Measurements from ENCODE around the gene DEPDC4.

Gene DEPDC4

DNA sequence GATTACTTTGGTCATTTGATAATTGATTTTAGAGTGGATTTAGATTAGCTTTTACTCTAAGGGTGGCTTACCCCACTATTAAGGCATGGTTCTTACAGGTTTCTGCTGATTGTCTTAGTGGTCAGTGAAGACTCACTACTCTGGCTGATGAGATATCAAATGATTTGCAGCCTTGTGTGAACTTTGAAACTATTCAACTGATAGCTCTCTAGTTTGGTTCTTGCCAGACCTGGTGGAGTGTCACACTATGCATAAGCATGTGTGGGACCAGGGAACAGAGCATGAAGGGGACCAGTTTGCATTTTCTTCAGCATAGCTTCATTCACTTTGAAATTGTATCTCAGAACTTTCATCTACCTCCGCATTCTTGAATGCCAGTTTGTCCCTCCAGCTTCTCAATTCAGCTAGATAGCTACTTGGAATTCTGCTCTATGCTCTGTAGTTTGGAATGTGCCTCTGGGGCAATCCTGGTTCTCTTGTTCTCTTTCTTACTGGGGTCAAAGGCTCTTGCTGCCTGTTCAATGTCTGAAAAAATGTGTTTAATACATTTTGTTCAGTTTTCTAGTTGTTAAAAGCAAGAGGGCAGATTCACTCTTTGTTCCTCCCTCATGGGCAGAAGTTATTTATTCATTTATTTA is 12.8 kb upstream of the DEPDC4 start:
- no peak overlapping the region for H3K4me3 ChIP-seq (ENCODE audit: low read depth, low read length, poor library complexity, severe bottlenecking)
- H3K9me2 ChIP-seq (ENCODE audit: low read depth, low read length): no peaks in the 10 kb centered on the region
- H3K27me3 ChIP-seq (ENCODE audit: insufficient read depth, low read length): no peaks in the 10 kb centered on the region
- no peak overlapping the region for H3K27ac ChIP-seq (ENCODE audit: low read depth, low read length, poor library complexity, severe bottlenecking)
- H3K79me2 ChIP-seq (ENCODE audit: insufficient read depth, low read length): peaks cover 26% of the 10 kb centered on the region
- no peak overlapping the region for H2AFZ ChIP-seq (ENCODE audit: low read length)
- H3K4me1 ChIP-seq (ENCODE audit: insufficient read depth, low read length, severe bottlenecking): no peaks in the 10 kb centered on the region
- TF ChIP-seq, protein P1, sequence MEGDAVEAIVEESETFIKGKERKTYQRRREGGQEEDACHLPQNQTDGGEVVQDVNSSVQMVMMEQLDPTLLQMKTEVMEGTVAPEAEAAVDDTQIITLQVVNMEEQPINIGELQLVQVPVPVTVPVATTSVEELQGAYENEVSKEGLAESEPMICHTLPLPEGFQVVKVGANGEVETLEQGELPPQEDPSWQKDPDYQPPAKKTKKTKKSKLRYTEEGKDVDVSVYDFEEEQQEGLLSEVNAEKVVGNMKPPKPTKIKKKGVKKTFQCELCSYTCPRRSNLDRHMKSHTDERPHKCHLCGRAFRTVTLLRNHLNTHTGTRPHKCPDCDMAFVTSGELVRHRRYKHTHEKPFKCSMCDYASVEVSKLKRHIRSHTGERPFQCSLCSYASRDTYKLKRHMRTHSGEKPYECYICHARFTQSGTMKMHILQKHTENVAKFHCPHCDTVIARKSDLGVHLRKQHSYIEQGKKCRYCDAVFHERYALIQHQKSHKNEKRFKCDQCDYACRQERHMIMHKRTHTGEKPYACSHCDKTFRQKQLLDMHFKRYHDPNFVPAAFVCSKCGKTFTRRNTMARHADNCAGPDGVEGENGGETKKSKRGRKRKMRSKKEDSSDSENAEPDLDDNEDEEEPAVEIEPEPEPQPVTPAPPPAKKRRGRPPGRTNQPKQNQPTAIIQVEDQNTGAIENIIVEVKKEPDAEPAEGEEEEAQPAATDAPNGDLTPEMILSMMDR (IDR thresholded peaks at IDR 0.05; ENCODE audit: low read length): no peak
- no peak for TF ChIP-seq EZH2 (IDR thresholded peaks at IDR 0.05; ENCODE audit: borderline replicate concordance, low read length)
- H3K9me3 ChIP-seq (ENCODE audit: low read length): peaks cover 7% of the 10 kb centered on the region
- H4K20me1 ChIP-seq (ENCODE audit: insufficient read depth, low read length): no peaks in the 10 kb centered on the region
- H3K36me3 ChIP-seq (ENCODE audit: insufficient read depth, low read length): peaks cover 4% of the 10 kb centered on the region
- H3K9ac ChIP-seq (ENCODE audit: low read length): no peak overlapping the region
- H3K4me2 ChIP-seq (ENCODE audit: low read length): no peak overlapping the region
- H3F3A ChIP-seq (ENCODE audit: insufficient read depth, low read length): no peaks in the 10 kb centered on the region; the same call in 1 of the 2 replicates

DNA sequence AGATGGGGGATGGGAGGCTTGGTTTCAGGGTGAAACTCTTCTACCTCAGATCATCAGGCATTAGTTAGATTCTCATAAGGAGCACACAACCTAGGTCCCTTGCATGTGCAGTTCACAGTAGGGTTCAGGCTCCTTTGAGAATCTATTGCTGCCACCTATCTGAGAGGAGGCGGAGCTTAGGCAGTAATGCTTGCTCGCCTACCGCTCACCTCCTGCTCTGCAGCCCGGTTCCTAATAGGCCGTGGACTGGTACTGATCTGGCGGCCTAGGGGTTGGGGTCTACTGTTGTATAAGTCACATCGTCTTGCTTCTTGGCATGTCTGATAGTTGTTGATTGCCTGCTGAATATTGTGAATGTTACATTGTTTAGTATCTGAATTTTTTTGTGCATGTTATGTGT is 12.3 kb upstream of the DEPDC4 start:
- Histone ChIP-seq H3K79me2 (ENCODE audit: insufficient read depth, low read length) (peaks cover 27% of the 10 kb centered on the region), H3K27me3 (ENCODE audit: insufficient read depth, low read length) (no peaks in the 10 kb centered on the region), H3K9me2 (ENCODE audit: low read depth, low read length) (no peaks in the 10 kb centered on the region), H4K20me1 (ENCODE audit: insufficient read depth, low read length) (no peaks in the 10 kb centered on the region), H3K4me1 (ENCODE audit: insufficient read depth, low read length, severe bottlenecking) (no peaks in the 10 kb centered on the region), H2AFZ (ENCODE audit: low read length) (no peak overlapping the region), H3K9ac (ENCODE audit: low read length) (no peak overlapping the region), H3F3A (ENCODE audit: insufficient read depth, low read length) (no peaks in the 10 kb centered on the region; the same call in 1 of the 2 replicates), H3K27ac (ENCODE audit: low read depth, low read length, poor library complexity, severe bottlenecking) (no peak overlapping the region), H3K36me3 (ENCODE audit: insufficient read depth, low read length) (peaks cover 4% of the 10 kb centered on the region), H3K9me3 (ENCODE audit: low read length) (peaks cover 7% of the 10 kb centered on the region), H3K4me2 (ENCODE audit: low read length) (no peak overlapping the region), H3K4me3 (ENCODE audit: low read depth, low read length, poor library complexity, severe bottlenecking) (no peak overlapping the region)
- no peak for TF ChIP-seq EZH2 (IDR thresholded peaks at IDR 0.05; ENCODE audit: borderline replicate concordance, low read length)
- TF ChIP-seq, protein P1 (IDR thresholded peaks at IDR 0.05; ENCODE audit: low read length): no peak

DNA sequence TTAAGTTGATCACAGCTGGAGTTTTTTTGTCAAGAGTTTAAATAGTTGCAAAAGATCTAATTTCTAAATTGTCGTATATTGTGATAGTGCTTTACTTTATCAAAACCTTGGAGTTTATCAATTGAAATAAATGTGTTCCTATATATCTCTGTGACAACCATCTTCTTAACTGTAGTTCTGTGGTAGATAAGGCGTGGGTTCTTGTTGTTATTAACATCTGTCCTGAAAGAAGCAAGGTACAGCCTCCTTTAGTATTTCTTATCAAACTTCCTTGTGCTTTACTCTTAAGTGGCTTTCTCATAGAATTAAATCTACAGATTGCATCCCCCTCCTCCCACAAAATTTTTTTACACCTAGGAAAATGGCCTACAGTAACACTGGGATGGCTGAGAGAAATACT is 7.4 kb upstream of the DEPDC4 start:
- Histone ChIP-seq H2AFZ (ENCODE audit: low read length) (no peak overlapping the region), H3K79me2 (ENCODE audit: insufficient read depth, low read length) (peaks cover 51% of the 10 kb centered on the region), H3K4me2 (ENCODE audit: low read length) (no peak overlapping the region), H3K9me3 (ENCODE audit: low read length) (peaks cover 7% of the 10 kb centered on the region), H3K4me1 (ENCODE audit: insufficient read depth, low read length, severe bottlenecking) (peaks cover 4% of the 10 kb centered on the region), H3K9me2 (ENCODE audit: low read depth, low read length) (no peaks in the 10 kb centered on the region), H3F3A (ENCODE audit: insufficient read depth, low read length) (no peaks in the 10 kb centered on the region), H3K27me3 (ENCODE audit: insufficient read depth, low read length) (no peaks in the 10 kb centered on the region), H3K27ac (ENCODE audit: low read depth, low read length, poor library complexity, severe bottlenecking) (no peak overlapping the region), H3K36me3 (ENCODE audit: insufficient read depth, low read length) (peaks cover 6% of the 10 kb centered on the region; the same call in 1 of the 2 replicates), H3K9ac (ENCODE audit: low read length) (no peak overlapping the region), H3K4me3 (ENCODE audit: low read depth, low read length, poor library complexity, severe bottlenecking) (no peak overlapping the region), H4K20me1 (ENCODE audit: insufficient read depth, low read length) (no peaks in the 10 kb centered on the region)
- TF ChIP-seq EZH2 (IDR thresholded peaks at IDR 0.05; ENCODE audit: borderline replicate concordance, low read length): no peak
- TF ChIP-seq, protein P1 (IDR thresholded peaks at IDR 0.05; ENCODE audit: low read length): no peak
